ENCODE results near the gene GNB1L. TPM values are rescaled to one million over a fixed set of nuclear protein-coding genes. Genes with fewer than 3 reads are reported as not detected.

GNB1L gene
- total and polyA plus RNA-seq, 4 donors: 3.2 to 10.3 (median 5.3) TPM

DNA sequence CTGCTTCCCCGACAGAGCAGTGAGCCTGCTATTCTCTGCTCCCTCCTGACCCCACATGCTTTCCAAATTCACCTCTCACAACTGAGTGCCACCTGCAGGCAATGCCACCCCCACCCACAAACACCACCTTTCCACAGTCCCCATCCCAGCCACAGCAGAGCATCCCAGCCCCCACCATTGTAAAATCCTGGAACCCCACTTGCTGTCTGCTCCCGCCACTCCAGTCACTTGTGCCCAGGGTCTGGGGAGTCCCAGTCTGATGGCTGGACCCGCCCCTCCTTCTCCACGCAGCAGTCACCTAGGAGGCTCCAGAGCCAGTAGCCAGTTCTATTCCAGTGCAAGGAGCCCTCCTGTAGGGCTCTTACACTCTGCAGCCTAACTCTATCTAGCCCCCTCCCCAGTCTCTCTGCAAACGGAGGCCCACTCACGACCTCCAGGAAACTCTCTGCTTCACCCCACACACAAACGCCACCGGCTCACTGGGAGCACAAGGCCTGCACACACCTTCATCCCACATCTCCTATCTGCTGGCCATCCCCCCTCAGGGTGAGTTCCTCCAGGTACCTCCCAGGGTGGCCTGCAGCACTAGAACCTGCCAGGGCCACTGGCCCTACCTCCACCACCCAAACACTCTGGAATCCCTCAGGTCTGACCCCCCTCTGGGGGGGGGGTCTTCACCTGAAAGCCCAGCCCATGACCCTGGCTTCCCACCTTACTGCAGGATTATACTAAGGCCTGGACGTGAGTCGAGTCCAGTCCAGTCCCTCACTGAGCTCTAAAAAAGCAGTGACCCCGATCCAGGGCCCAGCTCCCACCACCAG is 1.4 kb downstream of the GNB1L start:
- WGBS (ENCODE audit: insufficient coverage): 56% methylated on average over 11 of the region's 11 CpGs
- peaks cover 41% of the 10 kb centered on the region for H3K36me3 ChIP-seq (ENCODE audit: control insufficient read depth, insufficient read depth, low read length)
- H3K27me3 ChIP-seq (ENCODE audit: control insufficient read depth, insufficient read depth, low read length): no peaks in the 10 kb centered on the region
- H3K4me1 ChIP-seq (ENCODE audit: control insufficient read depth, insufficient read depth, low read length): peaks cover 34% of the 10 kb centered on the region
- DNase-seq (ENCODE audit: low read depth in 4 of 6, low spot score in 6 of 6): no peak
- H3K9me3 ChIP-seq (ENCODE audit: control insufficient read depth, insufficient read depth, low read length): no peaks in the 10 kb centered on the region
- H3K4me3 ChIP-seq (ENCODE audit: low read depth, low read length): peak overlapping the region; percentile 95
- no peak overlapping the region for H3K27ac ChIP-seq (ENCODE audit: low read depth, low read length)

DNA sequence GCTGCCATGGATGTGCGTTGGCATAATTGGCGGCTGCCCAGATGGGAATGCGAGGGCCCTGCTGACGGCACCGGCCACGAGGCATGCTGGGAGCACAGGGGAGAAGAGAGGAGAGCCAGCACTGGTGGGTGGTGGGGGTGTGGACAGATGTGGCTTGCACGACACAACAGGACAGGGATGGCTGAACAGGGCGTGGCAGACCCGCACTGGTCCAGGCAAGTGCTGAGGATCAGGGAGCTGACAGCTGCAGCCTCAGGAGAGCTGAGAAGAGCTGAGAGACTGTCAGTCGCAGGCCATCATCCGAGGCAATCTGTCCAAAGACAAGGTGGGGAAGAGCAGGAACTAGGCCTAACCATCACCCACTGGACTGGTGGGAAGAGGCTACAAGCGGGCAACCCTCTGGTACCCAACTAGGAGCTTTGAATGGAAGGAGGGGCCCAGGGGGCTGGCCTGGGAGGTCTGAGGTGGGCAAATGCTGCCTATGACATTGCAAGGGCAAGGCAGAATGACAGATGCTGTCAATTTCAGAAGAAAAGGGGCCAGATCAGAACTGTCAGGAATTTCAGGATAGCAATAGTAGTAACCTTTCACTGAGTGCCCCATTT is 2.4 kb downstream of the GNB1L start:
- Histone ChIP-seq H3K27me3 (ENCODE audit: control insufficient read depth, insufficient read depth, low read length) (no peaks in the 10 kb centered on the region), H3K36me3 (ENCODE audit: control insufficient read depth, insufficient read depth, low read length) (peaks cover 45% of the 10 kb centered on the region), H3K9me3 (ENCODE audit: control insufficient read depth, insufficient read depth, low read length) (no peaks in the 10 kb centered on the region), H3K27ac (ENCODE audit: low read depth, low read length) (no peak overlapping the region), H3K4me3 (ENCODE audit: low read depth, low read length) (no peak overlapping the region), H3K4me1 (ENCODE audit: control insufficient read depth, insufficient read depth, low read length) (peaks cover 34% of the 10 kb centered on the region)
- WGBS (ENCODE audit: insufficient coverage): 92% methylated on average over 12 of the region's 12 CpGs
- no peak for DNase-seq (ENCODE audit: low read depth in 4 of 6, low spot score in 6 of 6)

DNA sequence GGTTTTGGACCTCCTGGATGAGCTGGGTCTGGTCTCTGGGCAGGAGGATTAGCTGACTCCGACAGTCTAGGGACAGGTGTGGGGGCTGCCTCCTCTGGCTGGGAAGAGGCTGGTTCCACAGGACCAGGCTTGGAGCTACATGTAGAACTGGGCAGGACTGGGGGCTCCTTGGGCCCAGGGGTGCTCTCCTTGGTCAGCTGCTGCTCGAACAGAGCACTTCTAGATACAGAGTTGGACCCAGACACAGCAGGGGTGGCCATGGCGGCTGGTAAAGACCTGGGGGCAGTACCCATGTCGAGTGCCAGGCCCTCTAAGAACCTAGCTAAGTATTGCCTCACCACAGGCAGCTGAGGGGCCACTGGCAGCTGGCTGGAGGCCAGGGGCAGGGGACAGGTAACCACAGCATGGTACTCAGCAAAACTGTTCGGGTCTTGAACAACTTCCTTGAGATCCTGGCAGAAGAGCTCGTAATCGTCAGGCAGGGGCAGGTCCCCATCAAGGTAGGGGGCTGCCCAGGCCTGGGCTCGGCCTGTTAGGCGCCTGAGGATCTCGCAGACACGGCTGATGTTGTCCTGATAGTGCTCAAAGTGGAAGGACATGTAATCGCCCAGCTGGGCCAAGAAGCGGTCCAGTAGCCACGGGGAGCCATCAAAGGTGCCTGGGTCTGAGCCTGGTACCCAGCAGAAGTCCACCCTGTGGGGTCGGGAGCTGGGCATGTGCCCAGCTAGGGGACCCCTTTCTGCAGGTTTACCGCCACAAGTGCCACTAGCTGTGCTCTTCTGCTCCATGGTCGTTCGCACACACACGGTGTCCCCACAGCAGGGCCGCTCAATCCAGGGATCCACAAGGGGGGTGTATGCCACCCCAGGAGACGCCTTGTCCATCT is 3.1 kb downstream of the GNB1L start:
- Histone ChIP-seq H3K27ac (ENCODE audit: low read depth, low read length) (no peak overlapping the region), H3K4me1 (ENCODE audit: control insufficient read depth, insufficient read depth, low read length) (peaks cover 34% of the 10 kb centered on the region), H3K9me3 (ENCODE audit: control insufficient read depth, insufficient read depth, low read length) (no peaks in the 10 kb centered on the region), H3K36me3 (ENCODE audit: control insufficient read depth, insufficient read depth, low read length) (peaks cover 52% of the 10 kb centered on the region), H3K4me3 (ENCODE audit: low read depth, low read length) (no peak overlapping the region), H3K27me3 (ENCODE audit: control insufficient read depth, insufficient read depth, low read length) (no peaks in the 10 kb centered on the region)
- DNase-seq (ENCODE audit: low read depth in 4 of 6, low spot score in 6 of 6): no peak
- 93% methylated on average over 21 of the region's 21 CpGs for WGBS (ENCODE audit: insufficient coverage)

DNA sequence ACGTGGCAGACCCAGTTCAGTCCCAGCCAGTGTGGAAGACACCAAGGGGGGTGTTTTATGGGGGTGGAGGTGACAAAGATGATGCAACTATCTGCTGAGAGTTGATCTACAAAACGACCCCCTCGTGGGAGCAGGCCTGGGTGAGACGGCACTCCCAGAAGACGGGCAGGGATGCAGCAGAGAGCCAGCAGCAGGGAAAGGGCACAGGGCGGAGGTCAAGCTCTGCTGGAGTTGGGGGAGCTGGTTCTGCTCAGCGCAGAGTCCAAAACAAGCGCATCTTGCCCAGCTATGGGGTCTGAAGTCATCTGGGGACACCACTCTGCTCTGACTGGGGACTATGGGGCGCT is 3.9 kb downstream of the GNB1L start:
- no peak for DNase-seq (ENCODE audit: low read depth in 4 of 6, low spot score in 6 of 6)
- Histone ChIP-seq H3K27ac (ENCODE audit: low read depth, low read length) (no peak overlapping the region), H3K27me3 (ENCODE audit: control insufficient read depth, insufficient read depth, low read length) (no peaks in the 10 kb centered on the region), H3K4me3 (ENCODE audit: low read depth, low read length) (no peak overlapping the region), H3K9me3 (ENCODE audit: control insufficient read depth, insufficient read depth, low read length) (no peaks in the 10 kb centered on the region), H3K36me3 (ENCODE audit: control insufficient read depth, insufficient read depth, low read length) (peaks cover 53% of the 10 kb centered on the region), H3K4me1 (ENCODE audit: control insufficient read depth, insufficient read depth, low read length) (peaks cover 29% of the 10 kb centered on the region)
- WGBS (ENCODE audit: insufficient coverage): 95% methylated on average over 9 of the region's 9 CpGs

DNA sequence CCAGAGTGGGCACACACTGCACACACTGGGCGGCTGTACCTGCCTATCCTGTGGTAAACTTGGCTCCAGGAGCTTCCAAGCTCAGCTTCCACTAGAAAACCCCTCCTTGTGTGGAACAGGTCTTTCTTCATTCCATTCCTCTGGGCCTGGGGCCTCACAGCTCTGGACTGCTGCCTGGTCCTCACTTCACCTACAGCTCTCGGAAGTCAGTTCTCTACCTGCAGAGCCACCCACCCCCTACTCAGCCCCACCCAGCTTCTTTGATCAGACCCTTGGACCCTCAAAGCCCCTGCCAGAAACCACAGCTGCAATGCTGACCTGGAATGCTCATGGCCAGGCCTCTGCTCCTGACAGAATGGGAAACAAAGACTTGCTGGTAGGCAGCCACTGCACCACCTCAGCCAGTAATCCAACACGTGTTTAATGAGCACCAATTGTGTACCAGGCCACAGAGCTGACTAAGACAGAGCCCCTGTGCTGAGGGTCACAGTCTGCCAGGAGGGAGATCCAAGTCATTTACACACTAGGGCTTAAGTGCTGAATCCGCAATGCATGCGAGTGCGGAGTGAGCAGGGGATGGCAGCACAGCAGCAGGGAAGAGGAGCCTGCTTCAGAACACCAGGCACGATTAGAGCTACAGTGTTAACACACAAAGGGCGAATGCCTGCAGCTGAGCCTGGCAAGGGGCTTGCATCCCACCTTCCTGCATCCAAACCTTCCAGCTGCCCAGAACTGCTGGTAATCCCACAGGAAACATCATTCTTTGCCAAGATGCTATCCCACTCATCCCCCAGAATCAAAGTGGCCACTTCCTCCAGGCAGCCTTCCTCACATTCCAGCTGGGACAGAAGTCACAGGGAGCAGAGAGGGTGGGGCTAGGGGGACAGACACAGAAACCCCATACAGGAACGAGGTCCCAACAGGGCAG is 4.6 kb downstream of the GNB1L start:
- WGBS (ENCODE audit: insufficient coverage): 89% methylated on average over 9 of the region's 9 CpGs
- no peaks in the 10 kb centered on the region for H3K27me3 ChIP-seq (ENCODE audit: control insufficient read depth, insufficient read depth, low read length)
- H3K4me3 ChIP-seq (ENCODE audit: low read depth, low read length): no peak overlapping the region
- no peaks in the 10 kb centered on the region for H3K9me3 ChIP-seq (ENCODE audit: control insufficient read depth, insufficient read depth, low read length)
- H3K36me3 ChIP-seq (ENCODE audit: control insufficient read depth, insufficient read depth, low read length): peaks cover 58% of the 10 kb centered on the region
- no peak for DNase-seq (ENCODE audit: low read depth in 4 of 6, low spot score in 6 of 6)
- H3K4me1 ChIP-seq (ENCODE audit: control insufficient read depth, insufficient read depth, low read length): peaks cover 23% of the 10 kb centered on the region
- H3K27ac ChIP-seq (ENCODE audit: low read depth, low read length): no peak overlapping the region

DNA sequence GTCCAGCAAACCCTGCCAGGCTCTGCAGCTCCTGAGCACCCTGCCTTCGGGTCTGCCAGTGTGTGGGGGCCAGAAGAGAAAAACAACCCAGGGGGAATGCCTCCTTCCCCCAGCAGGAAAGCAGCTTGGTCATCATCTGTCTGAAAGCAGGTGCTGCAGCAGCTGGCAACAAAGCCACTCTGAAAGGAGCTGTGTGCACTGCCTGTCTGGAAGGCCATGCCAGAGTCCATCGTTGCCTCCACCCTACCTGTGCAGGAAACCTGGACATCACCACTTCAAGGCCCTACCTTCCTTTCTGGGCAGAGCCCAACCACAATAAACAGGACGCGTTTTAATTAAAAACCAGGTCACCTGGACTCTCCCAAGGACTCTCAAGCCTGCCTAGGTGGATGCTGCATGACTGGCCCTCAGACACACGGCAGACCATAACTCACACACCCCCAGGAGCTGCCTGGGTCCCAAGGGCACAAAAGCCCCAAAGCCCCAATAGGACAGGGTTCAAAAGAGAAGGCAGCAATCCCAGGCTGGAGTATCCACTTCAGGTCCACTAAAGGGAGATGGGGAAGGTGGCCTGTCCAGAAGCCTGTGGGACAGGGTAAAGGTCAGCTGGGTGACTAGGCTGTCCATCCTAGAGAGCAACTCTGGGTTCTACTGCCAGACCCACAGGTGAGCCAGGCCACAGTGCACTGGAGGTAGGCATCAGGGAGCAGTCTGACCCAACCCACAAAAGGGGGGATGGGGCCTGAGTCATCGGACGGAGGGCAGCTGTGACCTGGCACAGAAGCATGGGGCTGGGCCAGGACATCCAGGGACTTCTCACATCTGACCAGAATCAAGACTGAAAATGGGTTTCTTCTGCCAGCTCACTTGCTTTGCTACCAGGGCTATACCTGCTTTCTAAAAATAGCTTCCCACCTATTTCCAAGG is 6.1 kb downstream of the GNB1L start:
- no peaks in the 10 kb centered on the region for H3K9me3 ChIP-seq (ENCODE audit: control insufficient read depth, insufficient read depth, low read length)
- H3K36me3 ChIP-seq (ENCODE audit: control insufficient read depth, insufficient read depth, low read length): peaks cover 71% of the 10 kb centered on the region
- peaks cover 29% of the 10 kb centered on the region for H3K4me1 ChIP-seq (ENCODE audit: control insufficient read depth, insufficient read depth, low read length)
- no peak for DNase-seq (ENCODE audit: low read depth in 4 of 6, low spot score in 6 of 6)
- no peaks in the 10 kb centered on the region for H3K27me3 ChIP-seq (ENCODE audit: control insufficient read depth, insufficient read depth, low read length)
- no peak overlapping the region for H3K27ac ChIP-seq (ENCODE audit: low read depth, low read length)
- no peak overlapping the region for H3K4me3 ChIP-seq (ENCODE audit: low read depth, low read length)
- 91% methylated on average over 6 of the region's 7 CpGs for WGBS (ENCODE audit: insufficient coverage)

DNA sequence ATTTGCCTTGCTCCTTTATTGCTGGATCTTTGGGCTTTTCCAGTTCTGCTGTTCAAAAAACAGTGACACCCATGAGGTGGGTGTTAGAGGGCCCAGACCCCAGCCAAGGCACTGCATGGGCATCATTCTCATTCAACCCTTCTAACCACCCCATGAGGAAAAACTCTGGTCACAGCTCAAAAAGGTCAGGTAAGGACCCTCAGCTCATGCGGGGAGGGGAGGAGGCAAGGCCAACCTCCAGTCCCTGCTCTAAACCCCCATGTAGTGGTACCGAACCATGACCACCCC is 7.4 kb downstream of the GNB1L start:
- Histone ChIP-seq H3K27me3 (ENCODE audit: control insufficient read depth, insufficient read depth, low read length) (no peaks in the 10 kb centered on the region), H3K27ac (ENCODE audit: low read depth, low read length) (no peak overlapping the region), H3K4me1 (ENCODE audit: control insufficient read depth, insufficient read depth, low read length) (peaks cover 31% of the 10 kb centered on the region), H3K9me3 (ENCODE audit: control insufficient read depth, insufficient read depth, low read length) (no peaks in the 10 kb centered on the region), H3K4me3 (ENCODE audit: low read depth, low read length) (no peak overlapping the region), H3K36me3 (ENCODE audit: control insufficient read depth, insufficient read depth, low read length) (peaks cover 68% of the 10 kb centered on the region)
- no CpG with 5 or more reads among the region's 2 CpGs for WGBS (ENCODE audit: insufficient coverage)
- no peak for DNase-seq (ENCODE audit: low read depth in 4 of 6, low spot score in 6 of 6)

DNA sequence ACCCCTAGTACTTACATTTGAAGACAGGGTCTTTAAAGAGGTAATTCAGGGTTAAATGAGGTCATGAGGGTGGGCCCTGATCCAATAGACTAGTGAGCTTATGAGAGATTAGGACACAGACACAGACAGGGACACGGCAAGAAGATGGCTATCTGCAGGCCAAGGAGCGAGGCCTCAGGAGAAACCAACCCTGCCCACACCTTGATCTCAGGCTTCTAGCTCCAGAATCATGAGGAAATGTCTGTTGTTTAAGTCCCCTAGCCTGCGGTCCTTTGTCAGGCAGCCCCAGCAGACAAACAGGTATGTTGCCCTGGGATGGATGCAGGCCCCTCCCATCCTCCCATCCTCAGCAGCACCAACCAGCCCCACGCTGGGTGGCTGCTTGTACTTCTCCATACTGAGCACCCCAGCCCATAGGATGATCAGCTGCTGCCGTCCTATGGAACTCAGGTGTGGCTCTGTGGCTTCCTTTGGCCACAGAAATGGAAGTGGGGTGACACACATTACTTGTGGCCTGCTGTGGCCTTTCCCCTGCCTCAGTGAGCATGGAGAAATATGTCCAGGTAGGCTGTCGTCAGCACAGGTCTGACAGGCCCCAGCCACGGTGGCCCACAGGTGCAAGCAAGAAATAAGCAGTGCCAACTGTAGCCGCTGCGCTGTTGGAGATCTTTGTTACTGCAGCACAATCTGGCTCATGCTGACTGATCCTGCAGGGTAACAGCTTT is 7.9 kb downstream of the GNB1L start:
- Histone ChIP-seq H3K27me3 (ENCODE audit: control insufficient read depth, insufficient read depth, low read length) (no peaks in the 10 kb centered on the region), H3K27ac (ENCODE audit: low read depth, low read length) (no peak overlapping the region), H3K4me1 (ENCODE audit: control insufficient read depth, insufficient read depth, low read length) (peaks cover 31% of the 10 kb centered on the region), H3K9me3 (ENCODE audit: control insufficient read depth, insufficient read depth, low read length) (no peaks in the 10 kb centered on the region), H3K4me3 (ENCODE audit: low read depth, low read length) (no peak overlapping the region), H3K36me3 (ENCODE audit: control insufficient read depth, insufficient read depth, low read length) (peaks cover 63% of the 10 kb centered on the region)
- DNase-seq (ENCODE audit: low read depth in 4 of 6, low spot score in 6 of 6): no peak
- 98% methylated on average over 5 of the region's 9 CpGs for WGBS (ENCODE audit: insufficient coverage)
